Activated CD4-positive, alpha-beta T cell treated with anti-CD3 and anti-CD28 coated beads, Interleukin-2, amount 10 ng/mL, durations not matched to agents 7 days and 5 days (primary cell): Measurements from ENCODE around the gene ODAD2. TPM values are rescaled to one million over a fixed set of nuclear protein-coding genes. Genes with fewer than 3 reads are reported as not detected.

Source experiments
- CTCF ChIA-PET: fragments of 350-600 bp; sonication (Branson Sonifier 250); formaldehyde crosslinking; loops from one replicate; lab custom pipeline; 2021; ENCODE audit warnings: antibody characterized with exemption; lab: Charles Lee
- POLR2A ChIA-PET: fragments of 350-600 bp; sonication (Branson Sonifier 250); formaldehyde crosslinking; loops from one replicate; lab custom pipeline; 2021; ENCODE audit warnings: antibody characterized with exemption; lab: Charles Lee
- DNase-seq: peaks from one replicate; pipeline ENCODE4 v3.0.0-alpha.2; 2020
- H3K27ac Mint-ChIP-seq: one replicate; pipeline ENCODE4 v1.8.0; 2021; ENCODE audit warnings: mild to moderate bottlenecking, moderate library complexity, mixed read lengths
- H3K27me3 Mint-ChIP-seq: one replicate; pipeline ENCODE4 v1.8.0; 2021; ENCODE audit warnings: mixed read lengths
- H3K36me3 Mint-ChIP-seq: one replicate; pipeline ENCODE4 v1.8.0; 2021; ENCODE audit warnings: low read depth, mixed read lengths
- H3K4me1 Mint-ChIP-seq: one replicate; pipeline ENCODE4 v1.8.0; 2021; ENCODE audit warnings: mixed read lengths
- H3K4me3 Mint-ChIP-seq: one replicate; pipeline ENCODE4 v1.8.0; 2021; ENCODE audit warnings: mild to moderate bottlenecking, moderate library complexity, mixed read lengths
- H3K9me3 Mint-ChIP-seq: one replicate; pipeline ENCODE4 v1.8.0; 2021; ENCODE audit warnings: mixed read lengths
- total RNA-seq, 2 experiments: library from RNA; stranded (reverse); gene quantifications; one replicate each; pipeline ENCODE4 v1.2.3, GENCODE V29; 2021

The ODAD2 gene
- total RNA-seq, 2 experiments from 2014 or later: not detected

- H3K4me3 Mint-ChIP-seq: no peak overlapping the region
- no peak for DNase-seq
- ChIA-PET CTCF (no interaction called here), POLR2A (interaction anchor here (0.6 kb wide), 1 partner anchor 212 kb away, joined by 3 read pairs; no protein-coding TSS in a partner anchor)
- no peaks in the 10 kb centered on the region for H3K4me1 Mint-ChIP-seq
- H3K36me3 Mint-ChIP-seq: no peaks in the 10 kb centered on the region
- H3K27ac Mint-ChIP-seq: no peak overlapping the region
- H3K27me3 Mint-ChIP-seq: peaks cover 5% of the 10 kb centered on the region
- H3K9me3 Mint-ChIP-seq: peaks cover 2% of the 10 kb centered on the region
Observed at GRCh38 chr10:27878281-27878680, 120.6 kb downstream of the ODAD2 start.

GRCh38 chr10:27865221-27865635 lies 133.7 kb downstream of the ODAD2 start:
- H3K27ac Mint-ChIP-seq: no peak overlapping the region
- peaks cover 2% of the 10 kb centered on the region for H3K9me3 Mint-ChIP-seq
- H3K4me3 Mint-ChIP-seq: no peak overlapping the region
- CTCF ChIA-PET: no interaction called here
- POLR2A ChIA-PET: no interaction called here
- DNase-seq: no peak
- no peaks in the 10 kb centered on the region for H3K36me3 Mint-ChIP-seq
- no peaks in the 10 kb centered on the region for H3K4me1 Mint-ChIP-seq
- peaks cover 4% of the 10 kb centered on the region for H3K27me3 Mint-ChIP-seq

- Mint-ChIP-seq H3K9me3 (no peaks in the 10 kb centered on the region), H3K27me3 (peaks cover 5% of the 10 kb centered on the region), H3K4me3 (no peak overlapping the region), H3K27ac (no peak overlapping the region), H3K36me3 (no peaks in the 10 kb centered on the region), H3K4me1 (no peaks in the 10 kb centered on the region)
- ChIA-PET POLR2A (no interaction called here), CTCF (no interaction called here)
- no peak for DNase-seq
Observed at GRCh38 chr10:27861781-27862180, 137.1 kb downstream of the ODAD2 start.

- H3K27ac Mint-ChIP-seq: no peak overlapping the region
Observed at GRCh38 chr10:27857616-27858015, 141.3 kb downstream of the ODAD2 start.

GRCh38 chr10:27844223-27844622 lies 154.7 kb downstream of the ODAD2 start:
- no peaks in the 10 kb centered on the region for H3K36me3 Mint-ChIP-seq
- no peaks in the 10 kb centered on the region for H3K9me3 Mint-ChIP-seq
- ChIA-PET CTCF (no interaction called here), POLR2A (no interaction called here)
- H3K4me1 Mint-ChIP-seq: no peaks in the 10 kb centered on the region
- no peak overlapping the region for H3K4me3 Mint-ChIP-seq
- DNase-seq: no peak
- no peak overlapping the region for H3K27ac Mint-ChIP-seq
- peaks cover 5% of the 10 kb centered on the region for H3K27me3 Mint-ChIP-seq

More at GRCh38 chr10:27857616-27858015, 141.3 kb downstream of the ODAD2 start:
- Mint-ChIP-seq H3K9me3 (no peaks in the 10 kb centered on the region), H3K4me3 (no peak overlapping the region), H3K4me1 (no peaks in the 10 kb centered on the region), H3K27me3 (peaks cover 6% of the 10 kb centered on the region), H3K36me3 (no peaks in the 10 kb centered on the region)
- CTCF ChIA-PET: no interaction called here
- POLR2A ChIA-PET: no interaction called here
- DNase-seq: no peak

GRCh38 chr10:27838901-27839300 lies 160.0 kb downstream of the ODAD2 start:
- H3K27me3 Mint-ChIP-seq: no peaks in the 10 kb centered on the region
- no peak overlapping the region for H3K27ac Mint-ChIP-seq
- ChIA-PET CTCF (no interaction called here), POLR2A (no interaction called here)
- H3K4me1 Mint-ChIP-seq: no peaks in the 10 kb centered on the region
- no peaks in the 10 kb centered on the region for H3K36me3 Mint-ChIP-seq
- H3K4me3 Mint-ChIP-seq: no peak overlapping the region
- H3K9me3 Mint-ChIP-seq: no peaks in the 10 kb centered on the region
- no peak for DNase-seq

GRCh38 chr10:27838361-27838760 lies 160.5 kb downstream of the ODAD2 start:
- ChIA-PET POLR2A (no interaction called here), CTCF (no interaction called here)
- Mint-ChIP-seq H3K4me1 (no peaks in the 10 kb centered on the region), H3K27ac (no peak overlapping the region), H3K4me3 (no peak overlapping the region), H3K27me3 (no peaks in the 10 kb centered on the region), H3K36me3 (no peaks in the 10 kb centered on the region), H3K9me3 (no peaks in the 10 kb centered on the region)
- no peak for DNase-seq

GRCh38 chr10:27834476-27834875 lies 164.4 kb downstream of the ODAD2 start:
- no peaks in the 10 kb centered on the region for H3K36me3 Mint-ChIP-seq
- no peaks in the 10 kb centered on the region for H3K9me3 Mint-ChIP-seq
- H3K4me1 Mint-ChIP-seq: no peaks in the 10 kb centered on the region
- peaks cover 3% of the 10 kb centered on the region for H3K27me3 Mint-ChIP-seq
- ChIA-PET POLR2A (no interaction called here), CTCF (no interaction called here)
- no peak for DNase-seq
- no peak overlapping the region for H3K4me3 Mint-ChIP-seq
- no peak overlapping the region for H3K27ac Mint-ChIP-seq

- POLR2A ChIA-PET: no interaction called here
- Mint-ChIP-seq H3K36me3 (no peaks in the 10 kb centered on the region), H3K27ac (no peak overlapping the region), H3K9me3 (no peaks in the 10 kb centered on the region), H3K4me1 (no peaks in the 10 kb centered on the region), H3K4me3 (no peak overlapping the region), H3K27me3 (peaks cover 3% of the 10 kb centered on the region)
- DNase-seq: no peak
- CTCF ChIA-PET: no interaction called here
Observed at GRCh38 chr10:27833792-27834191, 165.1 kb downstream of the ODAD2 start.

GRCh38 chr10:27832826-27833225 lies 166.1 kb downstream of the ODAD2 start:
- Mint-ChIP-seq H3K27me3 (peaks cover 3% of the 10 kb centered on the region), H3K36me3 (no peaks in the 10 kb centered on the region), H3K27ac (no peak overlapping the region), H3K9me3 (no peaks in the 10 kb centered on the region), H3K4me1 (no peaks in the 10 kb centered on the region), H3K4me3 (no peak overlapping the region)
- DNase-seq: no peak
- ChIA-PET POLR2A (no interaction called here), CTCF (interaction anchor here (0.6 kb wide), 1 partner anchor 460 kb away, joined by 3 read pairs; no protein-coding TSS in a partner anchor)

GRCh38 chr10:27826369-27826768 lies 172.5 kb downstream of the ODAD2 start:
- CTCF ChIA-PET: no interaction called here
- DNase-seq: no peak
- no peaks in the 10 kb centered on the region for H3K36me3 Mint-ChIP-seq
- no peak overlapping the region for H3K27ac Mint-ChIP-seq
- POLR2A ChIA-PET: no interaction called here
- peaks cover 3% of the 10 kb centered on the region for H3K27me3 Mint-ChIP-seq
- H3K4me1 Mint-ChIP-seq: no peaks in the 10 kb centered on the region
- peaks cover 3% of the 10 kb centered on the region for H3K9me3 Mint-ChIP-seq
- no peak overlapping the region for H3K4me3 Mint-ChIP-seq

- no peak overlapping the region for H3K27ac Mint-ChIP-seq
- H3K27me3 Mint-ChIP-seq: no peaks in the 10 kb centered on the region
- ChIA-PET POLR2A (no interaction called here), CTCF (no interaction called here)
- DNase-seq: no peak
- no peak overlapping the region for H3K4me3 Mint-ChIP-seq
- H3K4me1 Mint-ChIP-seq: no peaks in the 10 kb centered on the region
- no peaks in the 10 kb centered on the region for H3K36me3 Mint-ChIP-seq
- H3K9me3 Mint-ChIP-seq: peaks cover 3% of the 10 kb centered on the region
Observed at GRCh38 chr10:27822301-27822700, 176.6 kb downstream of the ODAD2 start.

- H3K9me3 Mint-ChIP-seq: peaks cover 3% of the 10 kb centered on the region
- ChIA-PET POLR2A (no interaction called here), CTCF (no interaction called here)
- H3K27ac Mint-ChIP-seq: no peak overlapping the region
- no peaks in the 10 kb centered on the region for H3K27me3 Mint-ChIP-seq
- no peaks in the 10 kb centered on the region for H3K36me3 Mint-ChIP-seq
- H3K4me3 Mint-ChIP-seq: no peak overlapping the region
- no peak for DNase-seq
- H3K4me1 Mint-ChIP-seq: no peaks in the 10 kb centered on the region
Observed at GRCh38 chr10:27820637-27821036, 178.2 kb downstream of the ODAD2 start.

- no peak for DNase-seq
- Mint-ChIP-seq H3K4me3 (no peak overlapping the region), H3K27me3 (no peaks in the 10 kb centered on the region), H3K9me3 (peaks cover 3% of the 10 kb centered on the region), H3K4me1 (no peaks in the 10 kb centered on the region), H3K36me3 (no peaks in the 10 kb centered on the region), H3K27ac (no peak overlapping the region)
- ChIA-PET CTCF (interaction anchor here (0.6 kb wide), 1 partner anchor 1577 kb away, joined by 3 read pairs; no protein-coding TSS in a partner anchor), POLR2A (no interaction called here)
Observed at GRCh38 chr10:27819781-27820531, 178.9 kb downstream of the ODAD2 start.
